Common myeloid progenitor, CD34-positive (primary cell): Measurements from ENCODE around the gene AEBP2.

Source experiments
- CTCF ChIA-PET: fragments of 350-600 bp; sonication (Branson Sonifier 250); formaldehyde crosslinking; loops from one replicate; lab custom pipeline; 2021; ENCODE audit warnings: antibody characterized with exemption; lab: Charles Lee
- POLR2A ChIA-PET: fragments of 350-600 bp; sonication (Branson Sonifier 250); formaldehyde crosslinking; loops from one replicate; lab custom pipeline; 2021; ENCODE audit warnings: antibody characterized with exemption; lab: Charles Lee
- DNase-seq, 3 donors: peaks; one replicate each; pipeline versions ENCODE4 v3.0.0 to v3.0.0-alpha.2; 2013
- H3K27ac ChIP-seq, 2 experiments: 1 replicate in 1 of 2; 2 replicates in 1 of 2; pipeline ENCODE4 v1.7.0; 2013; ENCODE audit warnings: inconsistent platforms in 2 of 2, low read length in 2 of 2, mild to moderate bottlenecking in 2 of 2, low read depth in 1 of 2, moderate library complexity in 1 of 2; ENCODE audit not compliant: severe bottlenecking in 2 of 2, insufficient read depth in 1 of 2, poor library complexity in 1 of 2
- H3K27me3 ChIP-seq, 5 experiments: replicated peaks in 2 of 5; 1 replicate in 3 of 5; 2 replicates in 2 of 5; pipeline versions ENCODE4 v1.6.1 to v1.7.0; 2013; ENCODE audit warnings: low read length in 4 of 5, mild to moderate bottlenecking in 2 of 5, moderate library complexity in 2 of 5, inconsistent platforms in 1 of 5; ENCODE audit not compliant: insufficient read depth in 5 of 5, control insufficient read depth in 4 of 5
- H3K36me3 ChIP-seq, 4 experiments: 1 replicate in 2 of 4; 2 replicates in 2 of 4; pipeline versions ENCODE4 v1.6.1 to v1.7.0; 2013; ENCODE audit warnings: low read length in 3 of 4, control low read depth in 1 of 4, mild to moderate bottlenecking in 1 of 4; ENCODE audit not compliant: control insufficient read depth in 4 of 4, insufficient read depth in 4 of 4
- H3K4me1 ChIP-seq, 4 experiments: 1 replicate in 3 of 4; 2 replicates in 1 of 4; pipeline versions ENCODE4 v1.6.1 to v1.7.1; 2013; ENCODE audit warnings: low read length in 3 of 4, mild to moderate bottlenecking in 3 of 4, control low read depth in 1 of 4, inconsistent platforms in 1 of 4, moderate library complexity in 1 of 4; ENCODE audit not compliant: control insufficient read depth in 4 of 4, insufficient read depth in 4 of 4; ENCODE audit errors: control extremely low read depth in 1 of 4
- H3K4me3 ChIP-seq, 7 experiments: 1 replicate in 4 of 7; 2 replicates in 3 of 7; pipeline versions ENCODE4 v1.5.1 to v1.7.0; 2013; ENCODE audit warnings: mild to moderate bottlenecking in 7 of 7, low read length in 6 of 7, moderate library complexity in 6 of 7, inconsistent platforms in 2 of 7, low read depth in 2 of 7, control low read depth in 1 of 7; ENCODE audit not compliant: insufficient read depth in 4 of 7, control insufficient read depth in 1 of 7; ENCODE audit errors: extremely low read depth in 1 of 7
- H3K9me3 ChIP-seq, 5 experiments: 1 replicate in 4 of 5; 2 replicates in 1 of 5; pipeline versions ENCODE4 v1.6.1 to v1.7.1; 2013; ENCODE audit warnings: low read length in 4 of 5, mild to moderate bottlenecking in 2 of 5, inconsistent platforms in 1 of 5, low read depth in 1 of 5, moderate library complexity in 1 of 5; ENCODE audit not compliant: control insufficient read depth in 4 of 5, insufficient read depth in 2 of 5; ENCODE audit errors: control extremely low read depth in 1 of 5
- WGBS: methylation state at CpG from one replicate; pipeline ENCODE4 v1.1.5; 2013; ENCODE audit not compliant: insufficient coverage; 5-methylcytosine and 5-hydroxymethylcytosine counted together

The AEBP2 gene

DNA sequence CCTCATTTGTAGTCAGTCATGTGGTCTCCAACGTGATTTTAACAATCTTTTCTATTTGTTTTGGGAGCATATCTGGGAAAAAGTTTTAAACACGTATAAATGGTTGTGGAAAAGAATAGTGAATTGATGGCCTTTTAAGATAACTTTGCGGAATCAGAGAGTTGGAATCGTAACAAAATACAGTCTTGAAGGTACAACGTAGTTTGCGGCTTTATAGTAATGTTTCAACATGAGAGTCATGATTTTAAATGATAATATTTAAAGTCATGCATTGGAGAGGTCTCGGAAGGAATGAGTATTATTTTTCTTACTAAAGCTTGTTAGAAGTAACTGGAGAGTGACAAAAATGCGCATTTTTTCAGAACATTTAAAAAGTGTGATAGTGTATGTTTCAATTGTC lies 1.6 kb downstream of the AEBP2 start:
- 23% methylated on average over 6 of the region's 8 CpGs for WGBS

GRCh38 chr12:19443585-19443984 lies 4.3 kb downstream of the AEBP2 start:
- Histone ChIP-seq H3K36me3 (peaks cover 0 to 8% (median 3%) of the 10 kb centered on the region in 4 experiments), H3K4me3 (no peak overlapping the region), H3K4me1 (peaks cover 10 to 22% (median 16%) of the 10 kb centered on the region in 4 experiments), H3K9me3 (peaks cover 0 to 3% (median 0%) of the 10 kb centered on the region in 5 experiments), H3K27me3 (no peaks in the 10 kb centered on the region), H3K27ac (no peak overlapping the region)
- no CpG with 5 or more reads among the region's 4 CpGs for WGBS
- DNase-seq, result no peak
- ChIA-PET POLR2A (no interaction called here), CTCF (interaction anchor here (0.8 kb wide), 1 partner anchor 10 kb away, joined by 4 read pairs; no protein-coding TSS in a partner anchor)

More for the DNA sequence above, 1.6 kb downstream of the AEBP2 start:
- H3K4me3 ChIP-seq, result peak overlapping the region in 6 of 7 experiments; percentile 87 to 98 (median 92)
- H3K9me3 ChIP-seq, result peaks cover 0 to 3% (median 0%) of the 10 kb centered on the region in 5 experiments
- peaks cover 0 to 4% (median 2%) of the 10 kb centered on the region in 4 experiments for H3K36me3 ChIP-seq
- H3K4me1 ChIP-seq, result peaks cover 10 to 22% (median 16%) of the 10 kb centered on the region in 4 experiments
- DNase-seq, result peak in 1 of 3 donors; percentile 23
- POLR2A ChIA-PET, result interaction anchor here (0.6 kb wide), 1 partner anchor 19 kb away, joined by 3 read pairs; no protein-coding TSS in a partner anchor
- no peaks in the 10 kb centered on the region for H3K27me3 ChIP-seq
- CTCF ChIA-PET, result no interaction called here
- peak overlapping the region; percentile 64 to 73 for H3K27ac ChIP-seq

DNA sequence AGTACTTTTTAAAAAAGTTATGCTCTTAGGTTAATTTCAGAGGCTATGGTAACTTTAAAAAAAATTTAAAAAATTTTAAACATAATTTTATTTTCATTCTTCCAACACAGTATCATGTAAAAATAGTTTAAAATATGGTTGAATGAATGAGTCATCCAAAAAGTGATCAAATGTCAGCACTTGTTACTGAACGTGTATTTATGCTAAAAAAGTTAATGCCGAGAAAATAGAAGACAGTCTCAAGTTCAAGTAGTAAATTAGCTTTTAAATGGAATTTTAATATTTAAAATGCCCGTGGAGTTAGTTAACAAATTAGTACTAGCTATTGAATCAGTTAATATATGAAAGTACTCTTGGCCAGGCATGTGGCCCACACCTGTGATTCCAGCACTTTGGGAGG lies 4.8 kb downstream of the AEBP2 start:
- Histone ChIP-seq H3K36me3 (peaks cover 0 to 8% (median 4%) of the 10 kb centered on the region in 4 experiments), H3K4me1 (peaks cover 10 to 22% (median 16%) of the 10 kb centered on the region in 4 experiments), H3K27ac (no peak overlapping the region), H3K4me3 (peak overlapping the region in 1 of 7 experiments; percentile 25), H3K9me3 (no peaks in the 10 kb centered on the region), H3K27me3 (no peaks in the 10 kb centered on the region)
- 100% methylated on average over 2 of the region's 3 CpGs for WGBS
- ChIA-PET CTCF (interaction anchor here (0.8 kb wide), 1 partner anchor 9 kb away, joined by 4 read pairs; no protein-coding TSS in a partner anchor), POLR2A (interaction anchor here (0.6 kb wide), 1 partner anchor 30 kb away, joined by 3 read pairs; no protein-coding TSS in a partner anchor)
- DNase-seq, result no peak

GRCh38 chr12:19447386-19447785 lies 8.1 kb downstream of the AEBP2 start:
- WGBS, result 98% methylated on average over 6 of the region's 8 CpGs
- Histone ChIP-seq H3K27me3 (no peaks in the 10 kb centered on the region), H3K9me3 (no peaks in the 10 kb centered on the region), H3K36me3 (peaks cover 0 to 8% (median 4%) of the 10 kb centered on the region in 4 experiments), H3K4me1 (peaks cover 0 to 5% (median 1%) of the 10 kb centered on the region in 4 experiments), H3K4me3 (no peak overlapping the region), H3K27ac (no peak overlapping the region)
- POLR2A ChIA-PET, result no interaction called here
- CTCF ChIA-PET, result no interaction called here
- no peak for DNase-seq

DNA sequence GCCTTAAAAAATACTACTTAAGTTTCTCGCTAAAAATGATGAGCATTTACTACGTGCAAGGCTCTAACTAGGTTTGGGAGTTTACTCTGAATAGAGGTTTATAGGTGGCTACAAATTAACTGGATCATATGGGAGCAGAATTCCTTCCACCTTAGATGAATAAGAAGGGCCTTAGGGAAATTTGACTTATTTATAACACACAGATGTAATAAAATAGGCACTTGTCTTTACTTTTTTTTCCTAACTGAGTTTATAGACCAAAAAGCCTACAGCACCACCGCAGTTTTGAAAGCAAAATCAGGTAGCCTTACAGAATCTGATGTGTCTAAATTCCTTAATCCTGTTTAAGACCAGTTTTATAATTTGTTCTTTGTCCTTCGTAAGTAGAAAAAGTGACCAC lies 10.5 kb downstream of the AEBP2 start:
- Histone ChIP-seq H3K4me1 (no peaks in the 10 kb centered on the region), H3K4me3 (no peak overlapping the region), H3K27me3 (no peaks in the 10 kb centered on the region), H3K9me3 (no peaks in the 10 kb centered on the region), H3K27ac (no peak overlapping the region), H3K36me3 (peaks cover 0 to 12% (median 2%) of the 10 kb centered on the region in 4 experiments)
- CTCF ChIA-PET, result no interaction called here
- WGBS, result 100% methylated on average over 1 of the region's 4 CpGs
- no peak for DNase-seq
- POLR2A ChIA-PET, result no interaction called here

DNA sequence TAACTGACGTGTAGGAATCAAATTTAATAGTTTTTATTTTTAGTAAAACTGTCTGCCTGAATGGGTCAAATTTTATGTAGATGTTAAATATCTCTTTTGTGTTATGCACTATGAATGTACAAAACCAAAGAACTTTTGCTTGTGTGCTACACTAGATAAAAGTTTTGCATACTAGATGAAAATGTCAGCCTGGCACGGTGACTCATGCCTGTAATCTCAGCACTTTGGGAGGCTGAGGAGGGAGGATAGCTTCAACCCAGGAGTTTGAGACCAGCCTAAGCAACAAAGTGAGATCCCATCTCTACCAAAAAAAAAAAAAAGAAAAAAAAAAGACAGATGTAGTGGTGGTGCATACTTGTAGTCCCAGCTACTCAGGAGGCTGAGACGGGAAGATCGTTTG lies 11.1 kb downstream of the AEBP2 start:
- CTCF ChIA-PET, result interaction anchor here (1.2 kb wide), 1 partner anchor 9 kb away, joined by 3 read pairs; no protein-coding TSS in a partner anchor
- H3K27me3 ChIP-seq, result no peaks in the 10 kb centered on the region
- no peaks in the 10 kb centered on the region for H3K4me1 ChIP-seq

GRCh38 chr12:19451196-19451595 lies 11.9 kb downstream of the AEBP2 start:
- ChIA-PET POLR2A (interaction anchor here (0.6 kb wide), 1 partner anchor 253 kb away, joined by 4 read pairs; no protein-coding TSS in a partner anchor), CTCF (interaction anchor here (1.2 kb wide), 1 partner anchor 8 kb away, joined by 3 read pairs; no protein-coding TSS in a partner anchor)
- no peaks in the 10 kb centered on the region for H3K27me3 ChIP-seq
- H3K4me1 ChIP-seq, result no peaks in the 10 kb centered on the region
- DNase-seq, result no peak
- WGBS, result 81% methylated on average over 6 of the region's 6 CpGs
- H3K9me3 ChIP-seq, result no peaks in the 10 kb centered on the region
- peaks cover 0 to 15% (median 3%) of the 10 kb centered on the region in 4 experiments for H3K36me3 ChIP-seq
- no peak overlapping the region for H3K27ac ChIP-seq
- no peak overlapping the region for H3K4me3 ChIP-seq

More for the DNA sequence above, 11.1 kb downstream of the AEBP2 start:
- Histone ChIP-seq H3K36me3 (peaks cover 0 to 11% (median 2%) of the 10 kb centered on the region in 4 experiments), H3K9me3 (no peaks in the 10 kb centered on the region), H3K4me3 (no peak overlapping the region), H3K27ac (no peak overlapping the region)
- POLR2A ChIA-PET, result no interaction called here
- DNase-seq, result no peak
- 93% methylated on average over 3 of the region's 4 CpGs for WGBS
